ENCODE data around the gene MAGOHB.

DNA sequence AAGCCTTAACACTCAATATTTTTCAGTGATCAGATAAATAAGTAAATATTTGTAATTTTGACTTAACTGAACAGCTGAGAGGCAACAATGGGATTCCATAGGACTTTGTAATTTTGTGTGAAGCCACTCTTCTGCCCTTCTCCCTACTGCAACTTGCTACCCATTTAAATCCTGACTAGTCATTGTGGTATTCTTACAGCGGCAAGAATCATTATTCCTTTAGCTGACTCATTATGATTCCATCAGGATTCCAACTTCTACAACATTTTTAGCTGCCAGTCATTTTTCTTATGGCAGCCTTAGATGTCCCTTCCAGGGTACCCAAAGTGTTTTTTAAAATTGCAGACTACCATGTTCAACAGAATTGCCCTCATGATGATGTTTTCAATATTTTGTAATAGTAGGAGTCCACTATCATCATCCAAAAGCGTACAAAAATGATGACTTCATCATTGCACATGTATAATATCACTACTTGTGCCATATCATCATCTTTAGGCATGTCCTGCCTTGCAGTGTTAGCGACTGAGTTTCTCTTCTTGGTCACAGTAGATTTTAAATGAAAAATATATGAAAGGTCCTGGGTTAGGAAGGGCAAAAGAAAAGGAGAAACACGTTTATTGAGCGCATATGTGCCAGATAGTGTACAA, 5.1 kb upstream of the MAGOHB start:
- TF ChIP-seq POLR2AphosphoS5 (IDR thresholded peaks at IDR 0.05; ENCODE audit: borderline replicate concordance, low read depth, low read length), result no peak
- no peak for TF ChIP-seq EZH2 (IDR thresholded peaks at IDR 0.05)
- TF ChIP-seq FOXP2 (optimal IDR thresholded peaks at IDR 0.05; ENCODE audit: control extremely low read depth, extremely low read length, insufficient read depth), result no peak

All from SK-N-MC (cell line).